ENCODE results near the gene PIGZ. TPM values are rescaled to one million over a fixed set of nuclear protein-coding genes. Genes with fewer than 3 reads are reported as not detected.
A peak's percentile ranks its signal among the peaks of the same experiment; 100 is the strongest.

The PIGZ gene
- total RNA-seq, 1 experiment from 2014 or later = 1.4 TPM

- CTCF ChIA-PET = interaction anchor here (0.6 to 2.3 kb wide), 3 partner anchors 184 to 499 kb away, joined by 4 to 7 read pairs (median 4); no protein-coding TSS in a partner anchor
- RAD21 ChIA-PET (ENCODE audit: low non-redundant PET in 1 of 2, low total read pairs in 2 of 2, uncharacterized antibody in 2 of 2, unreplicated experiment in 2 of 2) = interaction anchor here in 1 of 2 experiments (0.6 kb wide), 1 partner anchor 184 kb away, joined by 3 read pairs; no protein-coding TSS in a partner anchor
- intact Hi-C loops (cut with micrococcal nuclease) = loop anchor here (1.0 kb wide), 1 partner anchor 184 kb away; no protein-coding TSS in a partner anchor
- H3K9me2 ChIP-seq (ENCODE audit: insufficient read depth) = no peaks in the 10 kb centered on the region
- DNase-seq (ENCODE audit: low read depth, low spot score) = peak; percentile 51
- no peaks in the 10 kb centered on the region for H4K20me1 ChIP-seq (ENCODE audit: insufficient read depth)
- H3K4me1 ChIP-seq (ENCODE audit: control insufficient read depth in 1 of 2, insufficient read depth in 2 of 2, low read length in 2 of 2) = peaks cover 21 to 40% of the 10 kb centered on the region in 2 experiments; a peak in 3 of 4 replicates
- H3K4me2 ChIP-seq (ENCODE audit: low read length) = peak overlapping the region; percentile 77
- no TSS peak for BruUV-seq (replicated peaks)
- H3K79me2 ChIP-seq (ENCODE audit: insufficient read depth, low read length) = no peaks in the 10 kb centered on the region
- H3K9ac ChIP-seq (ENCODE audit: low read length) = peak overlapping the region; percentile 71
- ATAC-seq = peak; percentile 85
- peak overlapping the region; percentile 67 for H3K27ac ChIP-seq (ENCODE audit: low read depth, low read length)
- H3K9me3 ChIP-seq (ENCODE audit: control insufficient read depth in 1 of 2, insufficient read depth in 1 of 2, low read depth in 1 of 2, low read length in 2 of 2) = no peaks in the 10 kb centered on the region
- H3K27me3 ChIP-seq (ENCODE audit: insufficient read depth, low read length) = no peaks in the 10 kb centered on the region
- no peak overlapping the region for H2AFZ ChIP-seq (ENCODE audit: low read depth, low read length, poor library complexity, severe bottlenecking)
- H3K36me3 ChIP-seq (ENCODE audit: control insufficient read depth in 1 of 2, insufficient read depth in 2 of 2, low read length in 2 of 2) = no peaks in the 10 kb centered on the region
- POLR2A ChIA-PET = no interaction called here
- peak overlapping the region; percentile 47 to 54; a peak in 3 of 4 replicates for H3K4me3 ChIP-seq (replicated peaks in 1 of 2; ENCODE audit: low read depth in 1 of 2, low read length in 2 of 2)
- TF ChIP-seq YY1 (IDR thresholded peaks at IDR 0.05; ENCODE audit: extremely low read depth, insufficient replicate concordance, low read depth, low read length) (peak; percentile 10), ZFX (IDR thresholded peaks at IDR 0.05) (peak; percentile 97), JUND (IDR thresholded peaks at IDR 0.05) (no peak), FOSL1 (IDR thresholded peaks at IDR 0.05; ENCODE audit: low read depth) (no peak), MAX (IDR thresholded peaks at IDR 0.05) (peak; percentile 66; the same call in 1 of the 2 replicates), SP1 (IDR thresholded peaks at IDR 0.05; ENCODE audit: low read depth) (no peak), CTCF (IDR thresholded peaks at IDR 0.05 in 2 of 3, conservative IDR thresholded peaks at IDR 0.05 in 1 of 3; ENCODE audit: borderline replicate concordance in 1 of 3, insufficient read depth in 1 of 3, low read depth in 2 of 3, low read length in 2 of 3) (peak; percentile 47 to 60 (median 47); a peak in 5 of 6 replicates), SRF (IDR thresholded peaks at IDR 0.05; ENCODE audit: low read depth) (no peak), ATF3 (IDR thresholded peaks at IDR 0.05) (no peak), EGR1 (IDR thresholded peaks at IDR 0.05; ENCODE audit: low read depth) (peak; percentile 93), CEBPB (IDR thresholded peaks at IDR 0.05; ENCODE audit: low read depth) (no peak), TCF7L2 (IDR thresholded peaks at IDR 0.05; ENCODE audit: borderline replicate concordance, extremely low read depth, insufficient read depth, insufficient read length) (peak; percentile 20), CBX3 (IDR thresholded peaks at IDR 0.05; ENCODE audit: low read depth) (no peak), EZH2 (IDR thresholded peaks at IDR 0.05) (no peak), ELF1 (IDR thresholded peaks at IDR 0.05; ENCODE audit: borderline replicate concordance, low read depth) (no peak), REST (IDR thresholded peaks at IDR 0.05; ENCODE audit: low read depth) (no peak), RAD21 (IDR thresholded peaks at IDR 0.05; ENCODE audit: low read depth) (peak; percentile 49), EZH2phosphoT487 (IDR thresholded peaks at IDR 0.05; ENCODE audit: borderline replicate concordance) (no peak), ZBTB33 (IDR thresholded peaks at IDR 0.05; ENCODE audit: extremely low read depth, insufficient replicate concordance, low read length) (no peak)
Observed at GRCh38 chr3:197002701-197003454, 34.2 kb upstream of the PIGZ start.

Measured in HCT116 (cell line).